Testis (tissue), 3 donors: ENCODE measurements around the gene SULT2B1. TPM values are rescaled to one million over a fixed set of nuclear protein-coding genes. Genes with fewer than 3 reads are reported as not detected.

Experiments used
- DNase-seq: peaks from one replicate; pipeline ENCODE4 v3.0.0-alpha.2; 2019
- H3K27ac ChIP-seq, 2 donors: fragments of 200-600 bp; sonication (generic); one replicate each; pipeline ENCODE4 v1.5.1; 2019
- H3K27me3 ChIP-seq: fragments of 200-600 bp; sonication (generic); one replicate; pipeline ENCODE4 v1.5.1; 2019
- H3K36me3 ChIP-seq: fragments of 200-600 bp; sonication (generic); one replicate; pipeline ENCODE4 v1.5.1; 2017; ENCODE audit warnings: low read depth; ENCODE audit errors: missing control alignments
- H3K4me1 ChIP-seq: fragments of 200-600 bp; sonication (generic); one replicate; pipeline ENCODE4 v1.5.1; 2019
- H3K4me3 ChIP-seq, 2 donors: fragments of 200-600 bp; sonication (generic); one replicate each; pipeline ENCODE4 v1.5.1; 2017 to 2019
- H3K9me3 ChIP-seq: fragments of 200-600 bp; sonication (generic); one replicate; pipeline ENCODE4 v1.5.1; 2017
- POLR2A ChIP-seq: fragments of 450-650 bp; IDR thresholded peaks from one replicate; pipeline ENCODE4 v1.6.1; 2017; ENCODE audit warnings: antibody characterized with exemption, mild to moderate bottlenecking, moderate library complexity
- WGBS, 2 donors: methylation state at CpG; one replicate each; pipeline ENCODE4 v1.1.5; 2018; 5-methylcytosine and 5-hydroxymethylcytosine counted together
- intact Hi-C: fragments of 100-400 bp; cut with DNase I; formaldehyde crosslinking; loops from one replicate; pipeline ENCODE4 v1.15.1; 2023; ENCODE audit warnings: low total_unique reads
- polyA plus RNA-seq: library from polyadenylated mRNA; stranded (reverse); fragments of 350-450 nt; fragmentation: Illumina TruSeq; extraction: RNeasy Lipid Tissue Mini Kit (QIAGEN cat#74804); gene quantifications from one replicate; pipeline ENCODE4 v1.2.3, GENCODE V29; 2014; ENCODE audit warnings: low read depth, low replicate concordance; ENCODE audit not compliant: insufficient read depth
- total RNA-seq, 2 donors: library from RNA; depleted of rRNA; stranded (reverse); fragments of >200 nt; gene quantifications; one replicate each; pipeline ENCODE4 v1.2.3, GENCODE V29; 2016
- TF ChIP-seq, protein P1 (sequence below), 3 experiments: fragments of 450-650 bp in 2 of 3; fragments of 200-600 bp in 1 of 3; sonication (generic) in 1 of 3; IDR thresholded peaks; one replicate each; pipeline ENCODE4 v1.5.1; 2016 to 2019; ENCODE audit warnings: antibody characterized with exemption in 3 of 3, mild to moderate bottlenecking in 2 of 3, moderate library complexity in 1 of 3

The SULT2B1 gene
- total and polyA plus RNA-seq, 3 donors from 2014 or later = 1.0 to 1.4 (median 1.1) TPM

DNA sequence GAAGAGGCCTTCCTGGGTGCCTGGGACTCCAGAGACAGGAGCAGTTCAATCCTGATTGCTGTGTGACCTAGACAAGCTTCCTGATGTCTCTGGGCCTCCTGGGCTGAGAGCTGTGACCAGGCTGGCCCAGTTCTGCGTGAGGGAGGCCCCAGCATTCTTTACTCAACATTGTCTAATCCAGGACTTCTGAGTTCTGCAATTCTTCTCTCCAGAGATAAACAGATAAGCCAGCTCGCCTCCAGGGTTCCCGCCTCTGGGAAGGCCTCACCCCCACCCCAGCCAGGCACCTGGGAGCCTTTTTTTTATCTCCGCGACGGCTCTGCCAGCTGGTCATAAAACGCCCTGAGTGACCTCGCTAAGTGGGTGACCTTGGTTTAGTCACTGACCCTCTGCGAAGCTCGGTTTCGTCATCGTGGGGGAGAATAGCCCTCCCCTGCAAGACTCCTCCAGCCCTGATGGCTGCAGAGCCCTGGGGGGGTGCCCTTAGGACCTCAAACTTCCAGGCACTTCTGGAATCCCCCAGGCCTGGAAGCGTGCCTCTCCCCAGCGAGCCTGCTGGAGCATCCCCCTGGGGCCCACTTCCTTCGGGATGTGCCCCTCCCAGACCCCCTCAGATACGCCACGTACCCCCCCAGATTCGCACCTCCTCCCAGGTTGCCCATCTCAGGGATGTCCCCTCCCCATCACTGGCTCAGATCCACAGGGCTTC, 1.9 kb downstream of the SULT2B1 start:
- intact Hi-C loops = no loop called here
- Histone ChIP-seq H3K27ac (no peak overlapping the region), H3K4me3 (no peak overlapping the region)

DNA sequence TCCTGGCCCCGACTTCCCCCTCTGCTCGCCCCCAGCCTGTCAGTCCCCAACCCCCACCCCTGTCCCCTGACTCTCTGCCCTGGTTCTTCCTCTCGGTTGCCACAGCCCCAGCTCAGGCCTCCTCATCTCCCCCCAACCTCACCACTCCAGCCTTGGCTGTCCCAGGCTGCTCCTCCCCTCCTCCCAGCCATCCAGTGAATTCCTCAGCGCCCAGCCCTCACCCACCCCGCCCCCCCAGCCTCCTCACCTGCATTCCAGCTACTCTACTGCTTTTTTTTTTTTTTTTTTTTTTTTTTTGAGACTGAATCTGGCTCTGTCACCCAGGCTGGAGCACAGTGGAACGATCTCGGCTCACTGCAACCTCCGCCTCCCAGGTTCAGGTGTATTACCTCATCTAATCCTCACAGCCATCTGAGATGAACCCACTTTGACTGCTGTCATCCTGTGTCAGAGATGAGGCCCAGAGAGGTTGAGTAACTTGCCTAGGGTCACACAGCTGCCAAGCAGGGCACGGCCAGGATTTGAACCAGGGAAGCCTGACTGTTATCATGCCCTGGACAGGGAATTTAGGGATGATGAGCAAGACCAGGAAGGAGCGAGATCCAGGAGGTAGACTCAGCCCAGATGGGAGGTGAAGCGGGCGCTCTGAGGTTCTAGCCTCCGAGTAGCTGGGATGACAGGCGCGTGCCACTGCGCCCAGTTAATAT, 2.6 kb downstream of the SULT2B1 start:
- H3K9me3 ChIP-seq = no peaks in the 10 kb centered on the region
- peaks cover 4% of the 10 kb centered on the region for H3K4me1 ChIP-seq
- H3K4me3 ChIP-seq = no peak overlapping the region
- H3K36me3 ChIP-seq = no peaks in the 10 kb centered on the region
- 70 to 72% methylated on average over 16 of the region's 16 CpGs for WGBS, 2 donors
- TF ChIP-seq POLR2A = no peak
- TF ChIP-seq, protein P1, sequence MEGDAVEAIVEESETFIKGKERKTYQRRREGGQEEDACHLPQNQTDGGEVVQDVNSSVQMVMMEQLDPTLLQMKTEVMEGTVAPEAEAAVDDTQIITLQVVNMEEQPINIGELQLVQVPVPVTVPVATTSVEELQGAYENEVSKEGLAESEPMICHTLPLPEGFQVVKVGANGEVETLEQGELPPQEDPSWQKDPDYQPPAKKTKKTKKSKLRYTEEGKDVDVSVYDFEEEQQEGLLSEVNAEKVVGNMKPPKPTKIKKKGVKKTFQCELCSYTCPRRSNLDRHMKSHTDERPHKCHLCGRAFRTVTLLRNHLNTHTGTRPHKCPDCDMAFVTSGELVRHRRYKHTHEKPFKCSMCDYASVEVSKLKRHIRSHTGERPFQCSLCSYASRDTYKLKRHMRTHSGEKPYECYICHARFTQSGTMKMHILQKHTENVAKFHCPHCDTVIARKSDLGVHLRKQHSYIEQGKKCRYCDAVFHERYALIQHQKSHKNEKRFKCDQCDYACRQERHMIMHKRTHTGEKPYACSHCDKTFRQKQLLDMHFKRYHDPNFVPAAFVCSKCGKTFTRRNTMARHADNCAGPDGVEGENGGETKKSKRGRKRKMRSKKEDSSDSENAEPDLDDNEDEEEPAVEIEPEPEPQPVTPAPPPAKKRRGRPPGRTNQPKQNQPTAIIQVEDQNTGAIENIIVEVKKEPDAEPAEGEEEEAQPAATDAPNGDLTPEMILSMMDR (IDR thresholded peaks at IDR 0.05) = no peak
- H3K27me3 ChIP-seq = no peaks in the 10 kb centered on the region
- intact Hi-C loops = no loop called here
- no peak for DNase-seq
- H3K27ac ChIP-seq = no peak overlapping the region

More for the DNA sequence above, 1.9 kb downstream of the SULT2B1 start:
- Histone ChIP-seq H3K36me3 (no peaks in the 10 kb centered on the region), H3K27me3 (no peaks in the 10 kb centered on the region), H3K4me1 (peaks cover 4% of the 10 kb centered on the region), H3K9me3 (no peaks in the 10 kb centered on the region)
- DNase-seq = peak; percentile 62
- TF ChIP-seq, protein P1 (IDR thresholded peaks at IDR 0.05) = no peak
- TF ChIP-seq POLR2A = no peak
- 33 to 42% methylated on average over 17 to 18 of the region's 18 CpGs for WGBS, 2 donors

DNA sequence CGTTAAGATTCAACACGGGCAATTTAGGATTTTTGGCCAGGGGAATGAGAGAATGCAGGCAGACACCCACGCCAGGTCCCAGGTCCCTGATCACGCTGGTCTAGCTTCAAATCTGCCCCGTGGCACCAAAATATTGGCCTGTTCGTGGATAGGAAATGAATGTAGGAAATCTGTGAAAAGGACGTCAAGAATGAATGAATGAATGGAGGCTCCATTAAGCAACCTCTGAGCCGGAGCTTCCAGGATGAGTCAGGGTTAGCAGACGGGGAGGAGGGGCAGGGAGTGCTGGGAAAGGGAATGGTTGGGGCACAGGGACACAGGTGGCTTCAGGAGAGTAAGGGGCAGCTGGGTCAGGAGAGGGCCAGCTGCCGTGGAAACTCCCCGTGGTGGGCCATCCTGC, 4.2 kb downstream of the SULT2B1 start:
- no peaks in the 10 kb centered on the region for H3K27me3 ChIP-seq
- peaks cover 4% of the 10 kb centered on the region for H3K4me1 ChIP-seq
- intact Hi-C loops = no loop called here
- TF ChIP-seq, protein P1 (IDR thresholded peaks at IDR 0.05) = no peak
- no peak for TF ChIP-seq POLR2A
- no peaks in the 10 kb centered on the region for H3K36me3 ChIP-seq
- no peak overlapping the region for H3K4me3 ChIP-seq
- no peaks in the 10 kb centered on the region for H3K9me3 ChIP-seq
- 71 to 80% methylated on average over 11 of the region's 11 CpGs for WGBS, 2 donors
- no peak overlapping the region for H3K27ac ChIP-seq
- no peak for DNase-seq

DNA sequence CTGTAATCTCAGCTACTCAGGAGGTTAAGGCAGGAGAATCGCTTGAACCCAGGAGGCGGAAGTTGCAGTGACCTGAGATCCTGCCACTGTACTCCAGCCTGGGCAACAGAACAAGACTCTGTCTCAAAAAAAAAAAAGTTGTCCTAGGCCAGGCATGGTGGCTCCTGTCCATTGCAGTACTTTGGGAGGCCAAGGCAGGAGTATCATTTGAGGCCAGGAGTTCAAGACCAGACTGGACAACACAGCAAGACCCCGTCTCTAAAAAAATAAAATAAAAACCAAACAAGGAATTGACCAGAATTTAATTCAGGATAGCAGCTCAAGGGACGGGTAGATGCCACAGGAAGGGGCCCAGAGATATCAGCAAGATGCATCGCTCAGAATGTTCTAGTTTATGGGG, 4.9 kb downstream of the SULT2B1 start:
- Histone ChIP-seq H3K27me3 (no peaks in the 10 kb centered on the region), H3K4me1 (peaks cover 4% of the 10 kb centered on the region), H3K27ac (no peak overlapping the region), H3K36me3 (no peaks in the 10 kb centered on the region), H3K9me3 (no peaks in the 10 kb centered on the region), H3K4me3 (no peak overlapping the region)
- TF ChIP-seq, protein P1 (IDR thresholded peaks at IDR 0.05) = no peak
- no peak for TF ChIP-seq POLR2A
- intact Hi-C loops = no loop called here
- 88 to 95% methylated on average over 5 of the region's 5 CpGs for WGBS, 2 donors
- no peak for DNase-seq
